Muscle layer of duodenum (tissue), 2 donors: Measurements from ENCODE around the gene PGBD5.
"Not testable (repeated sequence)": the region's sequence is repeated elsewhere in the genome, so short reads cannot be mapped to it uniquely, and the experiment has no call there.

ENCODE experiments used
- H3K27ac ChIP-seq: one replicate; pipeline ENCODE4 v1.7.0; 2013; ENCODE audit warnings: mild to moderate bottlenecking, low read length
- H3K27me3 ChIP-seq: one replicate; pipeline ENCODE4 v1.7.0; 2013; ENCODE audit warnings: low read depth, mild to moderate bottlenecking, control low read depth, low read length
- H3K36me3 ChIP-seq, 2 donors: one replicate each; pipeline ENCODE4 v1.7.0; 2013; ENCODE audit warnings: low read length in 2 of 2, control low read depth in 1 of 2, mild to moderate bottlenecking in 1 of 2; ENCODE audit not compliant: insufficient read depth in 2 of 2, control insufficient read depth in 1 of 2
- H3K4me1 ChIP-seq, 2 donors: one replicate each; pipeline ENCODE4 v1.7.0; 2013; ENCODE audit warnings: low read length in 2 of 2, mild to moderate bottlenecking in 2 of 2, control low read depth in 1 of 2, moderate library complexity in 1 of 2; ENCODE audit not compliant: insufficient read depth in 2 of 2, control insufficient read depth in 1 of 2
- H3K4me3 ChIP-seq, 2 donors: one replicate each; pipeline ENCODE4 v1.7.0; 2013; ENCODE audit warnings: low read length in 2 of 2, low read depth in 1 of 2, mild to moderate bottlenecking in 1 of 2
- H3K9me3 ChIP-seq, 2 donors: one replicate each; pipeline ENCODE4 v1.7.0; 2013; ENCODE audit warnings: low read length in 2 of 2, control low read depth in 1 of 2, mild to moderate bottlenecking in 1 of 2; ENCODE audit not compliant: control insufficient read depth in 1 of 2
- donor health status: healthy.

PGBD5 gene

DNA sequence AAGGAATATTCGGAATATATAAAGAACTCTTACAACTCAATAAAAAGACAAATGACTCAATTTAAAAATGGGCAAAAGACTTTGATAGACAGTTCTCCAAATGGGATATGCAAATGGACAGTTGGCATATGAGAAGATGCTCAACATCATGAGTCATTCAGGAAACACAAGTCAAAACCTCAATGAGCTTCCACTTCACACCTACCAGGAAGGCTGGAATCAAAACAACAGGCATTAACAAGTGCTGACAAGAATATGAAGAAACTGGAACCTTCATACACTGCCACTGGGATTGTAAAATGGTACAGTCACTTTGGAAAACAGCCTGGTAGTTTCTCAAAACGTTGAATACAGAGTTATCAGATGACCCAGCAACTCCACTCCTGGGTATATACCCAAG, 17.2 kb downstream of the PGBD5 start:
- H3K27ac ChIP-seq: no peak overlapping the region

DNA sequence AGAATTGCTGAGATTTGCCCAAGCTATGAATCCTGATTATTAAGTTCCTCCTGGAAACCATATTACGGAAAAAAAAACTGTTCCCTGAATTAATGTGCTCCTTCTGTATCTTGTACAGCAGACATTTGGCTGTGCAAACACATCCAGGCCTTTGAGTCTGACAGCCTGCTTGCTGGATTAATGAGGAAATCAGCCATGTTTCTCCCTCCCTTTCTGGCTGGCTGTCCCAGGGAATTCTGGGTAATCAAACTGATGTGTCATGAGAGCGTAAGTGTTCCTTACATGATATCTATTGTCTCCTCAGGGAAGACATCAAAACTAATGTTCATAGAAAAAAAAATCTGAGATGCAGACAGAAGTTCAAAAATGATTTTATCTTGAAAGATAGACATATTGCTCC, 18.8 kb downstream of the PGBD5 start:
- H3K36me3 ChIP-seq: no peaks in the 10 kb centered on the region
- H3K27ac ChIP-seq: no peak overlapping the region
- no peak overlapping the region for H3K4me3 ChIP-seq
- peaks cover 0 to 3% of the 10 kb centered on the region in 2 donors for H3K9me3 ChIP-seq
- H3K27me3 ChIP-seq: no peaks in the 10 kb centered on the region
- no peaks in the 10 kb centered on the region for H3K4me1 ChIP-seq

More for the DNA sequence above, 17.2 kb downstream of the PGBD5 start:
- peaks cover 0 to 3% of the 10 kb centered on the region in 2 donors for H3K9me3 ChIP-seq
- H3K4me1 ChIP-seq: no peaks in the 10 kb centered on the region
- no peaks in the 10 kb centered on the region for H3K36me3 ChIP-seq
- no peaks in the 10 kb centered on the region for H3K27me3 ChIP-seq
- H3K4me3 ChIP-seq: no peak overlapping the region

DNA sequence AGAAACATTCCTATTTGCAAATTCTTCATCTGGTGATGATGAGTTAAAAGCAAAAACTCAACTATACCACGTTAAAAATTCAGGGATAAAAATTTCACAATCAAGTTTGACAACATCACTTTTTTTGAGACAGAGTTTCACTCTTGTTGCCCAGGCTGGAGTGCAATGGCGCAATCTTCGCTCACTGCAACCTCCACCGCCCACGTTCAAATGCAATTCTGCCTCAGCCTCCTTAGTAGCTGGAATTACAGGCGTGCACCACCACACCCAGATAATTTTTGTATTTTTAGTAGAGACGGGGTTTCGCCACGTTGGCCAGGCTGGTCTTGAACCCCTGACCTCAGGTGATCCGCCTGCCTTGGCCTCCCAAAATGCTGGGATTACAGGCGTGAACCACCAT, 19.4 kb downstream of the PGBD5 start:
- not testable (repeated sequence) for H3K36me3 ChIP-seq, H3K9me3 ChIP-seq, H3K4me1 ChIP-seq, H3K27me3 ChIP-seq, H3K4me3 ChIP-seq, H3K27ac ChIP-seq

DNA sequence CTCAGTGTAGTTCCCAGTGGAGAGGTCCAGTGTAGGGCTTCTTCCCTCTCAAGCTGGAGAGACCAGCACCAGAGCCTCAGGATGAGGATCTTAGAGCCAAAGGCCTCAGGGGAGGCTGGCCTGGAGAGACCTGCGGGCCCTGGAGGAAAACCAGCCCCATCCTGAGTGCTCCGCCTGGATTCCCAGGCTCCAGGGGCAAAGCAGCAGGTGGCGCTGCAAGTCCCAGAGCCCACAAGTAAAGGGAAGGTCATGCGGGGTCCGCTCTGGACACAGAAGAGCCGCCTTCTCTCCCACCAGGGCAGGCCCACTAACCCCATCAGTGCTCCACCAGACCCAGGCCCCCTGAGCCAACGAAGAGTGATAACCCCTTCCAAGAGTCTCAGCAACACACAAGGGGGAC, 22.7 kb downstream of the PGBD5 start:
- Histone ChIP-seq H3K36me3 (no peaks in the 10 kb centered on the region), H3K4me3 (no peak overlapping the region), H3K27me3 (no peaks in the 10 kb centered on the region), H3K4me1 (no peaks in the 10 kb centered on the region), H3K27ac (no peak overlapping the region), H3K9me3 (no peaks in the 10 kb centered on the region)

DNA sequence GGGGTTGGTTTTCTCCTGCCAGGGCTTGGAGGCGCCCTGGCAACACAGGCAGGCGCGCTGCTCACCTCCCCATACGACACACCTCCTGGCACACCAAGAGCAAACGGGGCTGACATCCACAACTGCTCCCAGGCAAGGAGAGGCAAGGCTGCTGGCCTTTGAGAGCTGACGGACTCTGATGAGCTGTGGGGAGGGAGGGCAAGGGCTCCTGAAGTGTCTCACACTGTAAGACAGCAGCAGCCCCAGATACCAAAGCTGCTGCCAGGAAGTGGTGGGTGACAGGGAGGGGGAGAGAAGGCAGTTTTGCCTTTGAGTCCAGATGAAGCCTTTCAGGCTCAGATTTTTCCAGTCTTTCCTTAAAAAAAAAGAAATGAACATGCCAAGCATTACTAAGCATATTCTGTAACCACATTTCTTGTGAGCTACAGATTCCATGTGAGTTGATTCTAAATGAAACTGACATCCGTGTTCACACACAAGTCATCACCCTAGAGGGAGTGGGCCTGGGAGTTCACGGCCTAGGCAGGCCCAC, 24.3 kb downstream of the PGBD5 start:
- no peaks in the 10 kb centered on the region for H3K9me3 ChIP-seq
- no peaks in the 10 kb centered on the region for H3K27me3 ChIP-seq
- no peak overlapping the region for H3K27ac ChIP-seq

DNA sequence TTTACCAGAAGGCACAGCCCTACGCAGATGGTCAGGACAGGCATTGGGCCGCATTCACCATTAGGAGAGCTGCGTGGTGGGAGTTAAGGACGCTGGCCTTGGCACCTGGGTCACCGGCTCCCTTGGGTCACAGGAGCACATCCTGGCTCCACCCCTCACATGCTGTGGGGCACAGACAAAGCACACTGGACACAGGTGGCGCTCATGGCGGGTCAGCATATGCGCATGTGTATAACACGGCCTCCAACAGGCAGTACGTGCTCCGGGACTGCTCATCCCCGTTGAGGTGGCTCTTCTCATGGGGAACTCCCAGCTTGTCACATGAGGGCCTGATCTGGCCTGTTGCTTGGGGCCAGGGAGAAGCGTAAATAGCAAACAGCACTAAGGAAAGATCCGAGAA, 25.0 kb downstream of the PGBD5 start:
- no peaks in the 10 kb centered on the region for H3K27me3 ChIP-seq
- no peaks in the 10 kb centered on the region for H3K4me1 ChIP-seq
- H3K27ac ChIP-seq: no peak overlapping the region
- H3K36me3 ChIP-seq: no peaks in the 10 kb centered on the region
- H3K9me3 ChIP-seq: no peaks in the 10 kb centered on the region
- H3K4me3 ChIP-seq: no peak overlapping the region

More for the DNA sequence above, 24.3 kb downstream of the PGBD5 start:
- no peak overlapping the region for H3K4me3 ChIP-seq
- no peaks in the 10 kb centered on the region for H3K36me3 ChIP-seq
- H3K4me1 ChIP-seq: no peaks in the 10 kb centered on the region

DNA sequence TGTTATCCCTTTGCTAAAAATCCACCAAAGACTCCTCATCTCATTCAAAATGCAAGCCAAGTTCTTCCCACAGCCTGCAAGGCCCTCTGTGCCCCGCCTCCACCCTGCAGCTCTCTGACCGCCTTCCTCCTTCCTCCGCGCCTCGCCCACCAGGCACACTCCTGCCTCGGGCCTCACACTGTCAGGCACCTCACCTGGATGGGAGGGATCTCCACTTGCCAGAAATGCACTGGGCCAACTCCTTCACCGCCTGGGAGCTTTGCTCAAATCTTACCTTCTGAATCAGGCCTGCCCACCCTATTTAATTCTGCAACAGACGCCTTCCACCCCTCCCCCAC, 26.2 kb downstream of the PGBD5 start:
- no peak overlapping the region for H3K4me3 ChIP-seq
- no peaks in the 10 kb centered on the region for H3K4me1 ChIP-seq
- no peaks in the 10 kb centered on the region for H3K27me3 ChIP-seq
- H3K36me3 ChIP-seq: no peaks in the 10 kb centered on the region
- H3K9me3 ChIP-seq: no peaks in the 10 kb centered on the region
- no peak overlapping the region for H3K27ac ChIP-seq

DNA sequence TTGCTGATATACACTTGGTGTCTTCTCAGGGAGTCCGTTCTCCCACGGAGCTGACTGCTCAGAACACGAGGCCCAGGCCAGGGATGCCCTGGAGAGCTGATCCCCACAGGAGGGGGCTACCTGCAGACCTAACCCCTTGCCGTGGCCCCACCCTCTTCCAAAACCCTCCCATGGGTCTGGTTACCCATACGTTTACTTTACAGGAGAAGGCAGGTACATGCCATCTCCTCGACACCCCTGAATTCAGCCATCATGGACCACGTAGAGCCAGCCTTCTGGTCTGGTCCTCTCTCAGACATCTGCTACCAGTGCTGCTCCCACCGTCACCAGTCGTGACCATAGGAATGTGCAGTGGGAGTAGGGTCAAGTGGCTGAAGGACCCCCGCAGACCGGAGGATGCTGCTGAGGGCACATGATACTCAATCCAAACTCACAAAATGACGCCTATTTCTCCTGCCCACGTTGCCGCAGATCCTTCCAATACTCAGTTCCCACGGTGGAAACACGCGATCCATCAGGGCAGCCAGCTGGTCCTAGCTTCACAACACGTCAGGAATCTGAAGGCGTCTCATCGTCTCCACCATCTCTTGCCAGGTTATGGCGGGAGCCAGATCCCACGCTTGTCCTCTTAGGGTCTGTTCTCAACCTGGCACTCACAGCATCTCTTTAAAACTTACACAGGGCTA, 26.7 kb downstream of the PGBD5 start:
- Histone ChIP-seq H3K9me3 (no peaks in the 10 kb centered on the region), H3K36me3 (no peaks in the 10 kb centered on the region), H3K27ac (no peak overlapping the region), H3K4me1 (no peaks in the 10 kb centered on the region), H3K4me3 (no peak overlapping the region), H3K27me3 (no peaks in the 10 kb centered on the region)

DNA sequence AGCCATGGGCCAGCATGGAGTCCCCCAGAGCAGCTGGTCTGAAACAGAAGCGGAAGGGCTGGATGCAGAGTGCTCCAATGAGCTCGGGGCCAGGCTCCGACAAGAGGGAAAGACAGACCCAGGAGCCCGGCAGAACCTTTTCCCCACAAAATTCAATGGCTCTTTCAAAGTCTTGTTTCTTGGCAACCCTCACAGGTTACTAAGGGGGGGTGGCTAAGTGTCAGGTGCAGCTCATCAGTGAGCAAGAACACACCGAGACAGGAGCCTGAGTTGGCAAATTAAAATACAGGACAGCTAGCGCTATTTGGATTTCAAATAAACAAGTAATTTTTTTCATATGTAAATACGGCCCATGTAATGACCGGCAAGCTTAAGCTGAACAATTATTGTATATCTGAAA, 27.3 kb downstream of the PGBD5 start:
- no peaks in the 10 kb centered on the region for H3K27me3 ChIP-seq

DNA sequence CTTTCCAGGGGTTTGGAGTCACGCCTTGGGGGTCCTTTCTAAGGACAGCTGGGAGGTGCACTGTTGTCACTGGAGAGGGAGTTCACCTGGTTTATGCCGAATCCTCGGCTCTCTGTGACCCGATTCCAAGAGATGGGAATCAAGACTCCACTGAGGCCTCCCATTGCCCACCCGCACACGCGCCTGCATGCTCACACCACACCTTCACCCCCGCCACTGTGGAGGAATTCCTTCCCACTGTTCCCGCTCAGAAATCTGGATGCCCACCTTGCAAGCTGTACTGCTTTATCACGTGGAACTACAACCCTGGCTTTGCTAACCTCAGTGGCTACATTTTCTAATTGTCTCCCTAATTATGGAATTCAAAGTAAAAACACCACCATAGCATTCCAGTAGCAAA, 29.2 kb downstream of the PGBD5 start:
- Histone ChIP-seq H3K36me3 (no peaks in the 10 kb centered on the region), H3K27me3 (no peaks in the 10 kb centered on the region), H3K4me1 (no peaks in the 10 kb centered on the region), H3K4me3 (no peak overlapping the region), H3K9me3 (no peaks in the 10 kb centered on the region), H3K27ac (no peak overlapping the region)

More for the DNA sequence above, 27.3 kb downstream of the PGBD5 start:
- Histone ChIP-seq H3K9me3 (no peaks in the 10 kb centered on the region), H3K27ac (no peak overlapping the region), H3K4me3 (no peak overlapping the region), H3K36me3 (no peaks in the 10 kb centered on the region), H3K4me1 (no peaks in the 10 kb centered on the region)

DNA sequence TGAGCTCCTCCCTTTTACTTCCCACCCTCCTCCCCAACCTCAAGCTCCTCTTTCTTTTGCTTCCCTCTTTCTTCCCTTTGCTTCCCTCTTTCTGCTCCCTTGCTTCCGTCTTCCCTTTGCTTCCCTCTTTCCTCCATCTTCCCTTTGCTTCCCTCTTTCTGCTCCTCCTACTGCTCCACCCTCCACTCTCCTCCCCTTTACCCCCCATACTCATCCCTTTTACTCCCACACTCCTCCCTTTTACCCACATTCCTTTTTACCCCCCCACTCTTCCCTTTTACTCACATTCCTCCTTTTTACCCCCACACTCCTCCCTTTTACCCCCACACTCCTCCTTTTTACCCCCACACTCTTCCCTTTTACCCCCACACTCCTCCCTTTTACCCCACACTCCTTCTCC, 30.2 kb downstream of the PGBD5 start:
- H3K36me3 ChIP-seq: no peaks in the 10 kb centered on the region
- no peak overlapping the region for H3K4me3 ChIP-seq
- H3K4me1 ChIP-seq: no peaks in the 10 kb centered on the region
- no peak overlapping the region for H3K27ac ChIP-seq
- no peaks in the 10 kb centered on the region for H3K27me3 ChIP-seq
- H3K9me3 ChIP-seq: no peaks in the 10 kb centered on the region

DNA sequence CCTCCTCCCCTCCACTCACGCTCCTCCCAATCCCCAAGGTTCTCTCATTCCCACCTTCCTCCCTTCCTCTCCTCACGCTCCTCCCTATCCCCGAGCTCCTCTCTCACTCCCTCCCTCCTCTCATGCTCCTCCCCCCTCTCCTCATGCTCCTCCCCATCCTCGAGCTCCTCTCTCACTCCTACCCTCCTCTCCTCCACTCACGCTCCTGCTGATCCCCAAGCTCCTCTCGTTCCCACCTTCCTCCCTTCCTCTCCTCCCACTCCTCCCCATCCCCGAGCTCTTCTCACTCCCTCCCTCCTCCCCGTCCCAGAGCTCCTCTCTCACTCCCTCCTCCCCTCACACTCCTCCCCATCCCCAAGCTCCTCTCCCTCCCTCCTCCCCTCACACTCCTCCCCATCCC, 31.4 kb downstream of the PGBD5 start:
- Histone ChIP-seq H3K4me3 (no peak overlapping the region), H3K4me1 (no peaks in the 10 kb centered on the region), H3K9me3 (no peaks in the 10 kb centered on the region), H3K36me3 (no peaks in the 10 kb centered on the region), H3K27ac (no peak overlapping the region), H3K27me3 (no peaks in the 10 kb centered on the region)
